IMR-90 (cell line): ENCODE results near the gene RAB29. TPM values are rescaled to one million over a fixed set of nuclear protein-coding genes. Genes with fewer than 3 reads are reported as not detected.
A peak's percentile ranks its signal among the peaks of the same experiment; 100 is the strongest.

ENCODE experiments used
- ATAC-seq: fragments of 200-7000 bp; cut with Tn5 transposase; 2 replicates; pipeline ENCODE4 v1.9.1; 2020; ENCODE audit warnings: low read depth, mild to moderate bottlenecking, moderate library complexity
- BruUV-seq: library from RNA; stranded (reverse); fragments of 400-500 nt; replicated peaks from 2 replicates; lab custom pipeline; 2021; lab: Mats Ljungman, UMichigan
- CTCF ChIA-PET: fragments of 300-600 bp; formaldehyde crosslinking; extraction: SDS; loops from one replicate; lab custom pipeline; 2021; ENCODE audit warnings: antibody characterized with exemption; lab: Yijun Ruan, JAX
- POLR2A ChIA-PET: fragments of 300-600 bp; sonication (Branson Sonifier 250); formaldehyde crosslinking; loops from one replicate; lab custom pipeline; 2022; ENCODE audit warnings: antibody characterized with exemption; ENCODE audit not compliant: unreplicated experiment; lab: Charles Lee
- DNase-seq: peaks from one replicate; pipeline ENCODE4 v3.0.0; 2013
- H2AFZ ChIP-seq: replicated peaks from 2 replicates; pipeline ENCODE3; 2013; ENCODE audit warnings: low read length, mild to moderate bottlenecking; ENCODE audit not compliant: poor library complexity
- H2AK5ac ChIP-seq: 2 replicates; pipeline ENCODE4 v1.6.1; 2013; ENCODE audit warnings: low read depth, low read length, inconsistent platforms
- H2AK9ac ChIP-seq: replicated peaks from 2 replicates; pipeline ENCODE3; 2013; ENCODE audit warnings: mild to moderate bottlenecking, low read depth, low read length, moderate library complexity; ENCODE audit not compliant: poor library complexity
- H2BK120ac ChIP-seq: 2 replicates; pipeline ENCODE4 v1.6.1; 2013; ENCODE audit warnings: low read depth, low read length, inconsistent platforms
- H2BK15ac ChIP-seq: 3 replicates; pipeline ENCODE4 v1.6.1; 2013; ENCODE audit warnings: low read depth, low read length, inconsistent platforms
- H2BK20ac ChIP-seq: 2 replicates; pipeline ENCODE4 v1.6.1; 2013; ENCODE audit warnings: low read depth, mild to moderate bottlenecking, inconsistent platforms, low read length, moderate library complexity
- H2BK5ac ChIP-seq: 2 replicates; pipeline ENCODE4 v1.6.1; 2013; ENCODE audit warnings: mild to moderate bottlenecking, low read depth, low read length, inconsistent platforms; ENCODE audit not compliant: poor library complexity, severe bottlenecking
- H3K14ac ChIP-seq: replicated peaks from 2 replicates; pipeline ENCODE4 v1.6.1; 2013; ENCODE audit warnings: low read depth, low read length, inconsistent platforms
- H3K18ac ChIP-seq: 2 replicates; pipeline ENCODE4 v1.6.1; 2013; ENCODE audit warnings: low read depth, low read length, control low read depth
- H3K23ac ChIP-seq: 2 replicates; pipeline ENCODE4 v1.6.1; 2013; ENCODE audit warnings: low read depth, low read length, inconsistent platforms
- H3K27ac ChIP-seq: 2 replicates; pipeline ENCODE4 v1.5.1; 2013; ENCODE audit warnings: mild to moderate bottlenecking, control low read depth, low read length; ENCODE audit not compliant: insufficient read depth
- H3K27me3 ChIP-seq: 2 replicates; pipeline ENCODE4 v1.6.1; 2013; ENCODE audit warnings: low read length; ENCODE audit not compliant: control insufficient read depth, insufficient read depth
- H3K36me3 ChIP-seq: 2 replicates; pipeline ENCODE4 v1.6.1; 2013; ENCODE audit warnings: low read length, mixed read lengths; ENCODE audit not compliant: control insufficient read depth, insufficient read depth
- H3K4ac ChIP-seq: 2 replicates; pipeline ENCODE4 v1.6.1; 2013; ENCODE audit warnings: low read depth, low read length, inconsistent platforms
- H3K4me1 ChIP-seq: 2 replicates; pipeline ENCODE4 v1.6.1; 2013; ENCODE audit warnings: low read length, mixed read lengths; ENCODE audit not compliant: control insufficient read depth, insufficient read depth
- H3K4me2 ChIP-seq: 2 replicates; pipeline ENCODE4 v1.6.1; 2013; ENCODE audit warnings: low read depth, mild to moderate bottlenecking, control low read depth, low read length, moderate library complexity
- H3K4me3 ChIP-seq: 2 replicates; pipeline ENCODE4 v1.5.1; 2013; ENCODE audit warnings: low read depth, mild to moderate bottlenecking, control low read depth, low read length, moderate library complexity; ENCODE audit not compliant: insufficient read depth
- H3K56ac ChIP-seq: 2 replicates; pipeline ENCODE4 v1.6.1; 2013; ENCODE audit warnings: low read length, inconsistent platforms; ENCODE audit not compliant: insufficient read depth; ENCODE audit errors: extremely low read depth
- H3K79me1 ChIP-seq, 2 experiments: 2 replicates each; pipeline ENCODE4 v1.6.1; 2013; ENCODE audit warnings: low read length in 2 of 2, inconsistent platforms in 1 of 2, low read depth in 1 of 2
- H3K9ac ChIP-seq: 2 replicates; pipeline ENCODE4 v1.6.1; 2013; ENCODE audit warnings: low read depth, low read length, control low read depth
- H3K9me1 ChIP-seq: 2 replicates; pipeline ENCODE4 v1.6.1; 2013; ENCODE audit warnings: low read length, inconsistent platforms; ENCODE audit not compliant: insufficient read depth
- H3K9me3 ChIP-seq: 2 replicates; pipeline ENCODE4 v1.6.1; 2013; ENCODE audit warnings: low read length; ENCODE audit not compliant: control insufficient read depth, insufficient read depth
- H4K20me1 ChIP-seq: 2 replicates; pipeline ENCODE4 v1.6.1; 2013; ENCODE audit warnings: low read length, inconsistent platforms; ENCODE audit not compliant: insufficient read depth
- H4K5ac ChIP-seq: 2 replicates; pipeline ENCODE4 v1.6.1; 2013; ENCODE audit warnings: mild to moderate bottlenecking, low read depth, low read length, control low read depth
- H4K8ac ChIP-seq, 2 experiments: 2 replicates each; pipeline ENCODE4 v1.6.1; 2013; ENCODE audit warnings: low read depth in 2 of 2, low read length in 2 of 2, control low read depth in 1 of 2, inconsistent platforms in 1 of 2
- H4K91ac ChIP-seq: 2 replicates; pipeline ENCODE4 v1.6.1; 2013; ENCODE audit warnings: low read depth, low read length, inconsistent platforms; ENCODE audit not compliant: insufficient read depth
- BHLHE40 ChIP-seq: fragments of 150-350 bp; IDR thresholded peaks from 2 replicates; pipeline ENCODE4 v1.6.1; 2016; ENCODE audit warnings: mild to moderate bottlenecking, low read depth, low read length
- FOS ChIP-seq: fragments of 150-350 bp; IDR thresholded peaks from 2 replicates; pipeline ENCODE4 v1.6.1; 2016; ENCODE audit warnings: low read depth, low read length
- MAZ ChIP-seq: IDR thresholded peaks from 2 replicates; pipeline ENCODE4 v1.6.1; 2012; ENCODE audit warnings: low read depth, mild to moderate bottlenecking, low read length, improper control_type of control experiment, moderate library complexity, borderline replicate concordance
- MXI1 ChIP-seq: IDR thresholded peaks from 2 replicates; pipeline ENCODE4 v1.6.1; 2012; ENCODE audit warnings: low read depth, mild to moderate bottlenecking, low read length, moderate library complexity, borderline replicate concordance
- NFE2L2 ChIP-seq: fragments of 150-350 bp; IDR thresholded peaks from 2 replicates; pipeline ENCODE4 v1.6.1; 2016; ENCODE audit warnings: low read depth, mild to moderate bottlenecking, low read length
- POLR2A ChIP-seq: IDR thresholded peaks from 2 replicates; pipeline ENCODE4 v1.6.1; 2012; ENCODE audit warnings: mild to moderate bottlenecking, low read depth, low read length
- SMC3 ChIP-seq: fragments of 150-350 bp; IDR thresholded peaks from 2 replicates; pipeline ENCODE4 v1.6.1; 2016; ENCODE audit warnings: low read depth, mild to moderate bottlenecking, antibody characterized with exemption, low read length, moderate library complexity
- USF2 ChIP-seq: fragments of 150-350 bp; IDR thresholded peaks from 2 replicates; pipeline ENCODE4 v1.6.1; 2017; ENCODE audit warnings: mild to moderate bottlenecking, antibody characterized with exemption, low read length, low read depth
- WGBS, 2 experiments: methylation state at CpG; one replicate each; pipeline versions ENCODE4 v1.1.5 to v1.1.7; 2013; ENCODE audit warnings: missing lambda C conversion rate in 2 of 2; ENCODE audit not compliant: insufficient read length in 1 of 2; ENCODE audit errors: extremely low coverage in 2 of 2; 5-methylcytosine and 5-hydroxymethylcytosine counted together
- dilution Hi-C: fragments of 300-500 bp; cut with HindIII; formaldehyde crosslinking; loops from one replicate; pipeline ENCODE4 v1.14.3; 2018; ENCODE audit warnings: low sequenced_read_pairs; ENCODE audit not compliant: unreplicated experiment
- in situ Hi-C: fragments of 300-500 bp; cut with MboI; formaldehyde crosslinking; loops from 3 replicates; pipeline ENCODE4 v1.14.3; 2019; ENCODE audit warnings: low sequenced_read_pairs, inconsistent platforms, mixed read lengths
- intact Hi-C: fragments of 100-400 bp; cut with micrococcal nuclease; formaldehyde crosslinking; loops from 2 replicates; pipeline ENCODE4 v1.10.0; 2022
- polyA plus RNA-seq, 3 experiments: library from polyadenylated mRNA; depleted of rRNA; stranded (reverse); fragments of >200 nt; gene quantifications; 2 replicates each; pipeline ENCODE4 v1.2.3, GENCODE V29; 2012; ENCODE audit warnings: low replicate concordance in 1 of 3
- total RNA-seq: library from RNA; depleted of rRNA; stranded (reverse); fragments of >200 nt; gene quantifications from 2 replicates; pipeline ENCODE4 v1.2.3, GENCODE V29; 2012

RAB29 gene
- total and polyA plus RNA-seq, 2 of the 4 experiments (the other 2 are of a cell fraction), result 5.7 to 7.3 TPM

- in situ Hi-C loops, result no loop called here
- Histone ChIP-seq H2AK9ac (no peak overlapping the region), H4K5ac (no peak overlapping the region), H3K4me3 (no peak overlapping the region), H3K27me3 (no peaks in the 10 kb centered on the region; the same call in 1 of the 2 replicates), H3K4me1 (peaks cover 10% of the 10 kb centered on the region), H4K8ac (no peak overlapping the region), H3K9me3 (no peaks in the 10 kb centered on the region), H3K18ac (no peak overlapping the region), H2AK5ac (no peak overlapping the region), H2BK20ac (no peak overlapping the region), H3K27ac (no peak overlapping the region), H3K79me1 (peaks cover 0 to 4% of the 10 kb centered on the region in 2 experiments; a peak in 1 of 4 replicates), H2BK120ac (no peak overlapping the region), H3K4ac (no peak overlapping the region), H3K4me2 (no peak overlapping the region), H3K9ac (no peak overlapping the region), H2AFZ (no peak overlapping the region), H4K20me1 (no peaks in the 10 kb centered on the region), H3K23ac (no peak overlapping the region), H4K91ac (no peak overlapping the region), H3K14ac (no peak overlapping the region), H3K36me3 (no peaks in the 10 kb centered on the region), H2BK15ac (no peak overlapping the region), H3K56ac (no peak overlapping the region), H2BK5ac (no peak overlapping the region), H3K9me1 (peaks cover 19% of the 10 kb centered on the region)
- intact Hi-C loops, result no loop called here
- dilution Hi-C loops, result no loop called here
- ChIA-PET POLR2A (no interaction called here), CTCF (interaction anchor here (1.0 to 1.4 kb wide), 4 partner anchors 9 to 205 kb away, joined by 3 to 5 read pairs (median 4); no protein-coding TSS in a partner anchor)
- DNase-seq, result peak; percentile 67
- ATAC-seq, result no peak; the same call in 1 of the 2 replicates
- no CpG with 5 or more reads among the region's 2 CpGs for WGBS, 2 experiments
- TF ChIP-seq SMC3 (no peak), NFE2L2 (no peak), MAZ (no peak), POLR2A (no peak), FOS (0 out of 2 replicates have a peak, but pooled peaks have one; percentile 13), MXI1 (no peak), BHLHE40 (no peak), USF2 (no peak)
- BruUV-seq, result no TSS peak
Measured at GRCh38 chr1:205772607-205773032, 2.7 kb downstream of the RAB29 start.
